ENCODE results near the gene ACP7.

- TF ChIP-seq CTCF (IDR thresholded peaks at IDR 0.05): no peak
- no peak for TF ChIP-seq POLR2A (IDR thresholded peaks at IDR 0.05)
Measured at GRCh38 chr19:39067104-39067503, 17.1 kb upstream of the ACP7 start.
